Liver (tissue), 3 donors: Measurements from ENCODE around the gene MRPL49.

Experiments used
- ATF3 ChIP-seq: IDR thresholded peaks from 2 replicates; pipeline ENCODE4 v1.6.1; 2016; ENCODE audit warnings: antibody characterized with exemption
- CTCF ChIP-seq: fragments of 150-350 bp; IDR thresholded peaks from 2 replicates; pipeline ENCODE4 v1.5.1; 2017; ENCODE audit warnings: improper control_type of control experiment, low read depth, low read length; ENCODE audit not compliant: missing input control
- GABPA ChIP-seq, 2 donors: IDR thresholded peaks in 1 of 2; conservative IDR thresholded peaks in 1 of 2; 2 replicates each; pipeline ENCODE4 v1.6.1; 2016; ENCODE audit warnings: antibody characterized with exemption in 2 of 2, mild to moderate bottlenecking in 1 of 2, moderate library complexity in 1 of 2
- RAD21 ChIP-seq, 2 donors: IDR thresholded peaks; 2 replicates each; pipeline ENCODE4 v1.6.1; 2016; ENCODE audit warnings: antibody characterized with exemption in 2 of 2, mild to moderate bottlenecking in 2 of 2
- SP1 ChIP-seq: IDR thresholded peaks from 2 replicates; pipeline ENCODE4 v1.6.1; 2018; ENCODE audit warnings: antibody characterized with exemption, mild to moderate bottlenecking
- TAF1 ChIP-seq: conservative IDR thresholded peaks from 2 replicates; pipeline ENCODE4 v1.6.1; 2016; ENCODE audit warnings: antibody characterized with exemption, mild to moderate bottlenecking
- donor health status: healthy.
- donor health status: healthy.

GRCh38 chr11:65083134-65083833 is 38.8 kb upstream of the MRPL49 start:
- no peak for TF ChIP-seq CTCF
- TF ChIP-seq RAD21 (IDR thresholded peaks at IDR 0.05): no peak
- TF ChIP-seq SP1: no peak
- TF ChIP-seq TAF1: no peak
- no peak for TF ChIP-seq GABPA (IDR thresholded peaks at IDR 0.05 in 1 of 2, conservative IDR thresholded peaks at IDR 0.05 in 1 of 2)
- TF ChIP-seq ATF3: no peak
